Hematopoietic multipotent progenitor cell treated with erythropoietin and hydrocortisone succinate and interleukin-3 and kit ligand, for 6 days (in vitro differentiated cells): Measurements from ENCODE around the gene RIPK4.
"Not testable (repeated sequence)": the region's sequence is repeated elsewhere in the genome, so short reads cannot be mapped to it uniquely, and the experiment has no call there.

ENCODE experiments used
- DNase-seq: peaks from one replicate; pipeline ENCODE4 v3.0.0-alpha.2; 2015

The RIPK4 gene

DNA sequence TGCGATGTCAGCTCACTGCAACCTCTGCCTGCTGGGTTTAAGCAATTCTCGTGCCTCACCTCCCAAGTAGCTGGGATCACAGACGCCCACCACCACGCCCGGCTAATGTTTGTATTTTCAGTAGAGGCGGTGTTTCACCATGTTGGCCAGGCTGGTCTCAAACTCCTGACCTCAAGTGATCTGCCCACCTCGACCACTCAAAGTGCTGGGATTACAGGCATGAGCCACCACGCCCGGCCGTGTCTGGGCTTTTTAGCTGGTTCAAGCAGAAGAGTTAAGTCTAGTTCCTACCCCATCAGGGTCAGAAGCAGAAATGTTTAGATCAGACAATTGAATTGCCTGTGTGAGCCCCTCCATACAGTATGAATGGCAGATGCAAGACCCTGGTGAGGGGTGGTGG is 27.7 kb upstream of the RIPK4 start:
- DNase-seq, result no peak

DNA sequence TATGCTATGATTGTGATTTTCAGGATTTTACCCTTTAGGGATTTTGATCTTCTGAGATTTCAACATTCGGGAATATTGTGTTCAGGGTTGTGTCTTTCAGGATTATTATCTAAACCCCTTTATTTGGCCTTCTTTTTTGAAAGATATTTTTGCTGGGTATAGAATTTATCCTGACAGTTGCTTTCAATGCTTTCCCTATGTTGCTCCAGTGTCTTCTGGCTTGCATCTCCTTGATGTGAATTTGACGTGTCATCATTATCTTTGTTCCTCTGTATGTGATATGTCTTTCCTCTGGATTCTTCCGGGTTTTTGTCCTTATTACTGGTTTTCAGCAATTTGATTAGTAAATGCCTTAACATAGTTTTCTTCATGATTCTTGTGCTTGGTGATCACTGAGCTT is 25.9 kb upstream of the RIPK4 start:
- no peak for DNase-seq

- no peak for DNase-seq
Measured at GRCh38 chr21:41786509-41786987, 19.7 kb upstream of the RIPK4 start.

- DNase-seq, result not testable (repeated sequence)
Measured at GRCh38 chr21:41785262-41785661, 18.4 kb upstream of the RIPK4 start.

- DNase-seq, result no peak
Measured at GRCh38 chr21:41784456-41785102, 17.7 kb upstream of the RIPK4 start.

GRCh38 chr21:41783476-41784180 is 16.8 kb upstream of the RIPK4 start:
- DNase-seq, result peak; percentile 98

GRCh38 chr21:41781050-41781410 is 14.2 kb upstream of the RIPK4 start:
- DNase-seq, result no peak

DNA sequence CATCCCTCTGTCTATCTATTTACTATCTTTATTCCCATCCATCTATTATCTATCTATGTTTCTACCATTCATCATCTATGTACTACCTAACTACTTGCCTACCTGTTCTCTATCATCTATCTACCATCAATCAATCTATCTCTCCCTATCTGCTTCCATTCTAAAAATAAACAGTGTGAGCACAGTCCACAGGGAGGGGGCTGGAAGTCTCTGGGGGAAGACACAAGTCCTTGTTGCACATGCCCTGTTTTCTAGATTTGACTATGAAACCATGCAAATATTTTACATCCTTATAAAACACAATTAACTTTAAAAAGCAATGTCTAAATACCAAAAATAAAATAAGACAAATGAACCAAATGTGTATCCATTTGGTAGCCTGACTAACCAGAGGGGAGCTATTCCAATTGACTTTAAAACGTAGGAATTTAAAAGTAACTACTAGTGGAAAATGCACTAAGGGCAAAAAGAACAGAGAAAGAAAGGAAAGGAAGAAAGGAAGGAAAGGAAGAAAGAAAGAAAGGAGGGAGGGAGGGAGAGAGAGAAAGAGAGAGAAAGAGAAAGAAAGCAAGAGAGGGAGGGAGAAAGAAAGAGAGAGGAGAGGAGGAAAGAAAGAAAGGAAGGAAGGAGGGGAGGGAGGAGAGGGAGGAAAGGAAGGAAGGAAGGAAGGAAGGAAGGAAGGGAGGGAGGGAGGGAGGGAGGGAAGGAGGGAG is 13.6 kb upstream of the RIPK4 start:
- DNase-seq, result no peak

DNA sequence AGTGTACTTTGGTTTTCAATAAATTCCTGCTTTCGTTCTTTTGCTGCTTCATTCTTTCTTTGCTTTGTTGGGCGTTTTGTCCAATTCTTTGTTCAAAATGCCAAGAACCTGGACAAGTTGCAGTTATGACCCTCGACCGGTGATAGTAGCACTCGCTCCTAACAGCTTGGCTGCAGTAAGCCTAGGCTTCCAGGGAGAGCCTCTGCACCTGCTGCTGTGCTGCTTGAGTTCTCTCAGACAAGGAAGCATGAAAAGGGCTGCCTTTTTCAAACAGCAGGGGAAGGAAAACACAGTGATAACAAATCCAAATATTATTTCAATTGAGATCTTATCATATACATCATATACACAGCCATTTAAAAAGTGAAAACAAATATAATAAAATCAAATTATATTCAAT is 12.8 kb upstream of the RIPK4 start:
- no peak for DNase-seq

- DNase-seq, result no peak
Measured at GRCh38 chr21:41778930-41779600, 12.2 kb upstream of the RIPK4 start.

GRCh38 chr21:41777951-41778815 is 11.3 kb upstream of the RIPK4 start:
- peak; percentile 64 for DNase-seq

- DNase-seq, result no peak
Measured at GRCh38 chr21:41776778-41777177, 9.9 kb upstream of the RIPK4 start.

DNA sequence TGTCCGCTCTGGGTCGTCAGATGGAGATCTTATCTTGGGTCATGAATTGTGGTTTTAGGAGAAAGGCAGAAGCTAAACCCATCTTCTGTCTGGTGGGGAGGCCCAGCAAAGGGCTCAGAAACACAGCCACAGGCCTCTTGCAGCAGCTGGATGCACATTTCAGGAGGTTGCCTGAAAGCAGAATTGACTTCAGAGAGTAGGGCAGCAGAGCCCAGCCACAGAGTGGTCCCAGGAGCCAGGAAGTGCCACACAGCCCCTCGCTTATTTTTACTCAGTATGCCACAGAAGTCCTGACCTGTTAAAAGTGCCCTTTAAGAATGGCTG is 8.3 kb upstream of the RIPK4 start:
- no peak for DNase-seq

DNA sequence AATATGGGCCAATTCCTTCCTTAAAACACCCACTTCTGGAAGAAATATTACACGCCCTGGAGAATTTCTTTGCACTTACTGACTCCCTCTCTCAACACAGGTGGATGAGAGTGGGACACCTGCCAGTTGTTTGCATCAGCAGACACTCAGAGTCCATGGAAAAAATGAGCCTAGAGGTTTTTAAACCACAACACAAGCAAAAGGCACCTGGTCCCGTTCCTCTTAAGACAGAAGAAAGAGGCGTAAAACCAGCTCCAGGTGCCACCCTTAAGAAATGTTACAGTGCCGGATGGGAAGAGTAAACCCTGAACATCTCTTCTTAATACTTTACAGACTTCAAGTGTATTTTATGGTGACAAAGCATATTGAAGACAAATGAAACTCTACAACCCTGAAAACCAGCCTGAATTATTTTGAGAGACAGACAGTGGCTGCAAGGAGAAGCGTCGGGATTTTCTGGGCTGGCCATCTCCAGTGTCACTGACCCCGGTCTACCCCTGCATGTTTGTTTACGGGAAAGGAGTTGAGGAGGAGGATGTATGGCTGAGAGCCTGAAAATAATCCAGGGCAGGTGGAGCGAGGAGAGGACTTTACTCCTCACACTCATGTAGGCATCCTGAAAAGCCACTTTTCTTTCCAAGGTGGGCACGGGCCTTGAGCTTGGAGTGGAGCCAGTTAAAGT is 7.8 kb upstream of the RIPK4 start:
- DNase-seq, result no peak

DNA sequence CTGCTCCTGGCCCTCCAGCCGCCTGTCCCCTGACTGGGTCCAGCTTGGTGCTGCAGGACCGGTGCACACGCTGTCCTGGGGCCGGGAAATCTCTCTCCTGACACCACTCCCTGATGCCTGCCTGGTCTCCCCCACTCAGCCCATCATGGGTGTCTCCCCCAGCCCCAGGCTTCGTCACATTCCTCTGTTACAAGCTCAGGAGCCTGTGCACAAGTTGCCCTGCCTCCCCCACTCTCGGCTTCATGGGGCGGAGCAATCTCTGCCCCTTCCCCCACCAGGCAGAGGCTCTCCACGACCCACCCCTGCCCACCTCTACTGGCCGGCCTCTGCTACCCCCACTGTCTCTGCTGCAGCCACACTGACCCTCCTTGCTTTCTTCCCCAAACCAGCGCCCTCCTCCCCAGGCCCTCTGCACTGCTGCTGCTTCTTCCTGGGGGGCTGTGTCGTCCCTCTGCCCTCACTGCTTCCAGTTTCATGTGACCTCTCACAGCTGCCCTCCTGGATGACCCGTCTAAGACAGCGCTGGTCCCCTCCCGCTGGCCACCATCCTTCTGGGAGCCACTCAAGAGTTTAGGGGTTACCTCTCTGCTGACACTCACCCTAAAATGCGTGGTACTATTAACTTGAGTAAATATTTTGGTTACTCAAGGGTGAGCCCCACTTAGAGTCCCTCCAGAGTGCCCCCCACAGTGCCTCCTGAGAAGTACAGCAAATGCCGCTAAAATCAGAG is 5.7 kb upstream of the RIPK4 start:
- DNase-seq, result no peak

- DNase-seq, result no peak
Measured at GRCh38 chr21:41771625-41771945, 4.7 kb upstream of the RIPK4 start.

DNA sequence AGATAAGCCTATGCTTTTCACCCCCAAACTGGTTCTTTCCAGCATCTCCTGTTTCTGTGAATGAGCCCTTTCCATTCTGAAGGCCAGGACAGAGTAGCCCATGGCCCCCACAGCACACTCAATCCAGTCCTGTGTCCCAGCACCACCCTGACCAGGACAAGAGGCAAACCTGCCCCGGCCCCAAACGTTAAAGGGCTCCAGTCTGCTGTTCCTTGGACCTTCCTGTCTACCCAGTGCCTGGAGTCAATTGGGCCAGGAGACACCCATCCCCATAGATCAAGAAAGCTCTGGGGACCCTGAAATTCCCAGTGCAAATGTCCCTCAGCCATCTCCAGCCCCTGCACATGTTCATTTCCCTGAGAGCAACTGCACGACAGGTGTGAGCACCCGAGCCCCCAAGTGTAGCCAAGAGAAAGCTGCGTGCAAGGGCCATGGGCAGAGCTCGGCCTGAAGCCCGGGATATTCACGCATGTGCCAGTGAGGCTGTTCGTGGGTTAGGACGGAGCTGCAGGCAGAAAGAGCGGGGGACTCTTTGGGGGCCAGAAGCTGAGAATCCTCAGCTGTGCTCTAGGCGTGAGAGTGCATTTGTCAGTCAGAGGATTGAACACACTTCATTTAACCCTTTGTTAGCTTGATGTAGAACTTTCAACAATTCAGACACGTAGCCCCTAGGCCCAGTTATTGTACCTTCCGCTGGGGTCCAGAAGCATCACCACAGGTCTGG is 4.2 kb upstream of the RIPK4 start:
- DNase-seq, result no peak

DNA sequence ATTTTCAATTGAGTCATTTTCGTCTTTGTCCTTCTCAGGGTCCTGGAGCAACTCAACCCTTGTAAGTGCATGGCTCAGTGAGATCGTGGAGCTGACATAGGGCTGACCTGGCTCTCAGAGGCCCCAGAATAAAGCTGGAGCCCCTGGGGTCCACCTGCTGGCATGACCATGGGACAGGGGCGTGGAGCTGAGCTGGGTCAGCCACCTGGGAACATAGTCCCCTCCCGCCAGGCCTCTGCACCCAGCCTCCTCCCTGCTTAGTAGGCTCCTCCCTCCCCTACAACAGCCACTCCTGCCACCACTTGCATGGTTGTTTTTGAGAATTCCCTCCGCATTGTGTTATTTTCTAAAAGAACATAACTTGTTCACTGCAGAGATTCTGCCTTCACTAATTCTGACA is 3.1 kb upstream of the RIPK4 start:
- no peak for DNase-seq

- DNase-seq, result no peak
Measured at GRCh38 chr21:41769521-41769920, 2.7 kb upstream of the RIPK4 start.

DNA sequence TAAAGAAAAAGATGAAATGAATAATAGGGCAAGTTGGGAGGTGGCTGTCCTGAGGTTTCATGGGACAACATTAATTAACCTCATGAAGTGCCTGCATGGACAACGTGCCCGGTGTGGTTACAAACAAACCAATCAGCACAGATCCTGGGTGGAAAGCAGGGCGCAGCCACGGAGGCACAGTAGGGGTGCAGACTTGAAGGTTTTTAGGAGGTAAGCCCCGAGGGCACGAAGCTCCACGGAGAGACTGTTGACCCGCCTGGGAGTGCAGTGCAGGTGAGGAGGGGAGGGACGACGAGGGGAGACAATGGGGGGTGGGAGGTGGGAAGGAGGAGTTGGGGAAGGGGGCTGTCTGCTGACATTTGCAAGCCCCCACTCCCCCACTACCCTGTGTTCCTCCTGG is 2.3 kb upstream of the RIPK4 start:
- no peak for DNase-seq
